Ecto neural progenitor cell (in vitro differentiated cells): ENCODE results near the gene DTNB.
A peak's percentile ranks its signal among the peaks of the same experiment; 100 is the strongest.

Experiments
- DNase-seq: peaks from one replicate; pipeline ENCODE4 v3.0.0-alpha.2; 2018; ENCODE audit warnings: low spot score

DTNB gene

DNA sequence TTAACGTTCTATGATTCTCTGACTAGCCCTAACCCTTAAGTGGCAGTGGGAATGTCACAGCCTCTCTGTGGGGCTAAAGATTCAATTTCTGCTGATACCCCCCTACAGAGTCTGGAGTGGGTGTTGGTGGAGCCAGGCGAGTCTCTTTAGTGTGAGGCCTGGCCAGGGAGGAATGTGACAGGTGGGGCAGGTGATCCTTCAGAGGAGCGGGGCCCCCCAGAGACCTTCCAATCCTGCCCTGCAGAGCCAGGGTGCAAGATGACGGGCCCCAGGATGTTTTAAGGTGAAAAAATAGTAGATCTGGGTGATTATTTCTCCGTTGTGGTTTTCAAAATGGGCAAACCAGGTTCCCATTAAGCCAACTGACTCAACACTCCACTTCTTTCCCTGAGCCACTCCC, 303.5 kb downstream of the DTNB start:
- DNase-seq: no peak

DNA sequence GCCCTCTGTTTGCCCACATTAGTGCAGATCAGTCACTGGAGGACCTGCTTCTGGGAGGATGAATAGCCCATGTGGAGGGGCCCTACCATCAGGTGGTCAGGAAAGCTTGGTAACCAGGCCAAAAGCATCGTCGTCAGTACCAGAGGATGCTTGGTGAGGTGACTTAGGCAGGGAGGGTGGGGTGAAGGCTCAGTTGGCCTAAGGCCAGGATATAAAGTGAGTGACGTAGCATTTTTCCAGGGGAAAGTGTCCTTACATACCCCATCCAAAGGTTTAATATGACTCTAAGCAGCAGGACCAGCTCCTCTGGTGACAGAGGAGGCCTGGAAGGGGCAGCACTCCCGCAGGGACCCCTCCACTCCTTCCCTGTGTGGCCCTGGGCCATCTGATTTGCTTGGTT, 303.9 kb downstream of the DTNB start:
- no peak for DNase-seq

GRCh38 chr2:25368660-25369059, 304.7 kb downstream of the DTNB start:
- DNase-seq: no peak

GRCh38 chr2:25367296-25367695, 306.1 kb downstream of the DTNB start:
- no peak for DNase-seq

GRCh38 chr2:25366629-25367028, 306.7 kb downstream of the DTNB start:
- DNase-seq: no peak

DNA sequence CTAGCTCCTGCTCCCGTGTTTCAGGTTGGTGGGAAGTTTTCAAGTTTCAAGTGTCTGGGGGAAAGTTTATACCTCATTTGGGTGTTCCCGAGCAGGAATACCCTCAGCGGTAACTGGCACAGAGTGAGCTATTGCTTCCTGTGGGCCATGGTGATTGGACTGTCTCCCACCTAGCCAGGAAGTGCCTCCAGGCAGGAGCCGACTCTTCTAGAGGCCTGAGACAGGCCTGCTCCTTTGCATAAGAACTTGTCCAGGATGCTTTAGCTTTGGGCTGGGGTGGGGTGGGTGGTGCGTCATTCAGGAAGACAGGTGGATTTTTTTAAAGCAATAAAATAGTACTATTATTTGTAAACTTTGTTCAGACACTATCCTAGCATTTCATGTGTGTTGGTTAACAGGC, 308.1 kb downstream of the DTNB start:
- no peak for DNase-seq

- no peak for DNase-seq
Observed at GRCh38 chr2:25363733-25364132, 309.6 kb downstream of the DTNB start.

- no peak for DNase-seq
Observed at GRCh38 chr2:25362434-25363145, 310.8 kb downstream of the DTNB start.

- peak; percentile 98 for DNase-seq
Observed at GRCh38 chr2:25362049-25362433, 311.3 kb downstream of the DTNB start.

- DNase-seq: no peak
Observed at GRCh38 chr2:25361261-25362048, 311.9 kb downstream of the DTNB start.

DNA sequence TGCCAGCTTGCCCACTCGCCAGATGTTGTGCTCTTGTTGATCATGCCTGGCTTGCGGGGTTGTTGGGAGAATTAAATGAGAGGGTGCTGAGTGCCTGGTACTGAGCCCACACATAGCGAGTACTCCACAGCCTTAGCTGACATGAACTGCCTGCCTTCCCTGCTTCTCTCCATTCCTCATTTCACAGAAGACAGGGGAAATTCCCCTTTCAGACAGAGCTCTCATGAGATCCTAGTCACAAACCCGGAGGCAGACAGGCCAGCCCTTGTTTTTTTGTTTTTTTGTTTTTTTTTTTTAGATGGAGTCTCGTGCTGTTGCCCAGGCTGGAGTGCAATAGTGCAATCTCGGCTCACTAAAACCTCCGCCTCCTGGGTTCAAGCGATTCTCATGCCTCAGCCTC, 314.5 kb downstream of the DTNB start:
- DNase-seq: no peak

- no peak for DNase-seq
Observed at GRCh38 chr2:25358249-25358815, 315.0 kb downstream of the DTNB start.

GRCh38 chr2:25356088-25356487, 317.3 kb downstream of the DTNB start:
- DNase-seq: no peak

DNA sequence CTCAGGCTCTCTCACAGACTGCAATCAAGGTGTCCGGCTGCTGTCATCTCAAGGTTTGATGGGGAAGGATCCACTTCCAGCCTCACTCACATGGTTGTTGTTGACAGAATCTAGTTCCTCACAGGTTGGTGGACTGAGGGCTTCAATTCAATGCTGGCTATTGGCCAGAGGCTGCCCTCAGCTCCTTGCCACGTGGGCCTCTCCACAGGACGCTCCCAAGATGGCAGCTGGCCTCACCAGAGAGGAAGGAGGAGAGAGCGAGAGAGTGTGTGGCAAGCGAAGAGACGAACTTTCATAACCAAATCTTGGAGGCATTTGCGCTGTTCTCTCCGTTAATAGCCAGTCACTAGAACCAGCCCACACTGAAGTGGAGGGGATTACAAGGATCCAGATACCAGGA, 318.1 kb downstream of the DTNB start:
- DNase-seq: no peak

DNA sequence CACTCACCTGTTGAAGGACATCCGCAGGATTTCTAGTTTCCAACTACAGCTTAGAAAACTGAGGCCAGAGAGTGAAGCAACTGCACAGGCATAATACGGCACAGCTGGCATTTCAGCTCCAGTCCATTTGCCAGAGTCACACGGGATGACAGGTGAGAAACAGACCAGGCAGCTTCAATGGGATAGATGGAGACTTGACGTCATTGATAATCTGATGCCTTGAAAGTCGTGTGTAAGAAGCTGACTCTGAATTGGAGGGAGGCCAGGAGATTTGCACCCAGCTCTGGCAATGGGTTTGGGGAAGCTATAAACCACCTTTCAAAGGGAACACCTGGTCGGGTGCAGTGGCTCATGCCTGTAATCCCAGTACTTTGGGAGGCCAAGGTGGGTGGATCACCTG, 319.3 kb downstream of the DTNB start:
- DNase-seq: no peak

- DNase-seq: no peak
Observed at GRCh38 chr2:25349397-25349796, 324.0 kb downstream of the DTNB start.

GRCh38 chr2:25347846-25348245, 325.5 kb downstream of the DTNB start:
- DNase-seq: no peak

DNA sequence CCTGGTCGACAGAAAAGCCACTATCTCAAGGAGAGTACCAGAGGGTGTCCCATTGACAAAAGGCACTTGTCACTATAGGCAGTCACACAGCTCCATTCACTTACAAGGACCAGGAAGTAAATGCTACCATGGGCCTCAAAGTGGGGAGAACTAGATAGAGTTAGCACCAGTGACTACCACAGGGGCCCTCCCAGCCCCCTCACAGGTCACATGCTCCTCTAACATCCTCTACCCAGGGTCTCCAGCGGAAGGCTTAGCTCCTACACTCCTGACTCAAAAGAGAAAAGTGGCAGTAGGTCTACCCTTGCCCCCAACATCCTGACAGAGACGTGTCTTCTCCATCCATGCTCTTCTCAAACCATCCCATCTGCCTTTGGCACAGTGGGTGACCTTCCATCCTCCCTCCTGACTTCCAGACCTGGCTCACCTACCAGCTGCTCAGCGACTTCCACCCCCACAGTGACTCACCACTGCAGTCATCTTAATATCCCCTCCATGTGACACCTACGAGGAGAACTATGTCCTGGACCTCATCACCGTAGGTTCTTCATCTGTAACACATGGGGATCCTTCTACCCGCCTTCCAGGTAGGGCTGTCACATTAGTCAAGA, 326.1 kb downstream of the DTNB start:
- no peak for DNase-seq

GRCh38 chr2:25343187-25343825, 330.1 kb downstream of the DTNB start:
- no peak for DNase-seq

- peak; percentile 93 for DNase-seq
Observed at GRCh38 chr2:25342372-25343186, 330.8 kb downstream of the DTNB start.

- DNase-seq: peak; percentile 70
Observed at GRCh38 chr2:25341753-25342371, 331.5 kb downstream of the DTNB start, which contains the start of gene DNMT3A. Gene DNMT3A, minus strand, starts transcription at chr2:25341925. Its CDS starts 27,941 bp downstream, at chr2:25313984.
